Dendritic cell treated with granulocyte-macrophage colony-stimulating factor and Interleukin-4, amounts not matched to agents 40 ng/mL and 50 ng/mL, for 4 days (primary cell): ENCODE data around the gene OR52E4.

Source experiments
- H3K27ac Mint-ChIP-seq: one replicate; pipeline ENCODE4 v1.8.0; 2022; ENCODE audit warnings: mild to moderate bottlenecking, mixed read lengths
- H3K27me3 Mint-ChIP-seq: one replicate; pipeline ENCODE4 v1.8.0; 2022; ENCODE audit warnings: mild to moderate bottlenecking, mixed read lengths
- H3K36me3 Mint-ChIP-seq: one replicate; pipeline ENCODE4 v1.8.0; 2022; ENCODE audit warnings: low read depth, mixed read lengths
- H3K4me1 Mint-ChIP-seq: one replicate; pipeline ENCODE4 v1.8.0; 2022; ENCODE audit warnings: low read depth, mixed read lengths
- H3K4me3 Mint-ChIP-seq: one replicate; pipeline ENCODE4 v1.8.0; 2022; ENCODE audit warnings: mild to moderate bottlenecking, moderate library complexity, mixed read lengths
- H3K9me3 Mint-ChIP-seq: one replicate; pipeline ENCODE4 v1.8.0; 2022; ENCODE audit warnings: mixed read lengths
- intact Hi-C: fragments of 100-400 bp; cut with micrococcal nuclease; formaldehyde crosslinking; loops from one replicate; pipeline ENCODE4 v1.15.0; 2022

Gene OR52E4

DNA sequence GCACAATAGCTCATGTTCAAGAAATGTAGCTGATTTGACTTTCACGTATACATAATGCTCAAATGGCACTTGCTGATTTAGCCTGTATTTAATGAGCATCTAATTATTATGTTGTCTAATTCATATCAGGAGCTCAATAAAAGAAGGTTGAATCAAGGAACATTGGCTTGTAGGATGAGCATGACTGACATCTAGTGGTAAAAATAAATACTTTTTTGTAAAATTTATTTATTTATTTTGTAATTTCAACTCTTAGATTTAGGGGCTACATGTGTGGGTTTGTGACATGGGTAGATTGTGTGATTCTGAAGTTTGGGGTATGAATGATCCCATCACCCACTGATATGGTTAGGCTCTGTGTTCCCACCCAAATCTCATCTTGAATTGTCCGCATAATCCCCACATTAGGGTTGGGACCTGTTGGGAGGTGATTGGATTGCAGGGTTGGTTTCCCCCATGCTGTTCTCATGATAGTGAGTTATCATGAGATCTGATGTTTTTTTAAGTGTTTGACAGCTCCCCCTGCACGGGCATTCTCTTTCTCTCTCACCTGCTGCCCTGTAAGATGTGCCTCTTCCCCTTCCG lies 10.9 kb downstream of the OR52E4 start:
- no peaks in the 10 kb centered on the region for H3K9me3 Mint-ChIP-seq
- peaks cover 2% of the 10 kb centered on the region for H3K27me3 Mint-ChIP-seq
- intact Hi-C loops = loop anchor here (5.0 to 10.0 kb wide), 2 partner anchors 297 to 689 kb away; partner anchors contain the start of genes OR51V1 and TRIM6

DNA sequence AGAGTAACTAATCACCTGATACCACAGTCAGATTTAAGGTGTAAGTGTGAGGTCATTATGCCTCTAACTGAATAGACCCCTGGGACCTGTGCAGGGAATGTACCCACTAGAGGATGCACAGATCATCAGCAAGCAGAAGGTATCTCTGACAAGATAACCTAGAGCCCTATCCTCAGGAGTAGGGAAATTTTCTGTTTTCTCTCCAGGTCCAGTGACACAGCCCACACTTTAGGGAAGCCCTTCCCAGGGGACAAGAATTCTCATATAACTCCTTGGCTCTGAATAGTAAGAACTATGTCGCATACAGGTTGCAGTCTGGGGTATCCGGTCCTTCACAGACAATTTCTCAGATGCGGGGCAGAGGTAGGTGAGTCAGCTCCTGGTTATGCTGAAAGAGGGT lies 12.5 kb downstream of the OR52E4 start, which contains the start of gene OR52E5:
Gene OR52E5 (plus strand): TSS at position 301 of the 400 bp plus-strand sequence. CDS start 7,569 bp downstream, outside the sequence.
- H3K36me3 Mint-ChIP-seq = no peaks in the 10 kb centered on the region
- H3K9me3 Mint-ChIP-seq = no peaks in the 10 kb centered on the region
- no peaks in the 10 kb centered on the region for H3K4me1 Mint-ChIP-seq
- H3K4me3 Mint-ChIP-seq = no peak within 1 kb of the TSS
- no peak within 1 kb of the TSS for H3K27ac Mint-ChIP-seq
- H3K27me3 Mint-ChIP-seq = peaks cover 2% of the 10 kb centered on the region
- intact Hi-C loops = loop anchor here (5.0 to 10.0 kb wide), 2 partner anchors 298 to 691 kb away; partner anchors contain the start of genes OR51V1 and TRIM6

More for the DNA sequence above, 10.9 kb downstream of the OR52E4 start:
- Mint-ChIP-seq H3K36me3 (no peaks in the 10 kb centered on the region), H3K4me1 (no peaks in the 10 kb centered on the region), H3K4me3 (no peak overlapping the region), H3K27ac (no peak overlapping the region)

GRCh38 chr11:5899534-5899933 lies 19.1 kb downstream of the OR52E4 start:
- no peaks in the 10 kb centered on the region for H3K9me3 Mint-ChIP-seq
- no peak overlapping the region for H3K4me3 Mint-ChIP-seq
- intact Hi-C loops = loop anchor here (10.0 kb wide), 1 partner anchor 305 kb away; the partner anchor contains the start of gene TRIM6
- no peaks in the 10 kb centered on the region for H3K4me1 Mint-ChIP-seq
- no peaks in the 10 kb centered on the region for H3K36me3 Mint-ChIP-seq
- no peak overlapping the region for H3K27ac Mint-ChIP-seq
- no peaks in the 10 kb centered on the region for H3K27me3 Mint-ChIP-seq

- Mint-ChIP-seq H3K27me3 (no peaks in the 10 kb centered on the region), H3K4me1 (no peaks in the 10 kb centered on the region), H3K36me3 (no peaks in the 10 kb centered on the region), H3K9me3 (no peaks in the 10 kb centered on the region), H3K4me3 (no peak overlapping the region), H3K27ac (no peak overlapping the region)
- intact Hi-C loops = no loop called here
These were observed 30.1 kb downstream of the OR52E4 start for GRCh38 chr11:5910540-5910939.

- no peaks in the 10 kb centered on the region for H3K36me3 Mint-ChIP-seq
- no peak overlapping the region for H3K4me3 Mint-ChIP-seq
- intact Hi-C loops = no loop called here
- H3K27ac Mint-ChIP-seq = no peak overlapping the region
- H3K9me3 Mint-ChIP-seq = peaks cover 17% of the 10 kb centered on the region
- no peaks in the 10 kb centered on the region for H3K4me1 Mint-ChIP-seq
- no peaks in the 10 kb centered on the region for H3K27me3 Mint-ChIP-seq
These were observed 42.5 kb downstream of the OR52E4 start for GRCh38 chr11:5922749-5923426.

DNA sequence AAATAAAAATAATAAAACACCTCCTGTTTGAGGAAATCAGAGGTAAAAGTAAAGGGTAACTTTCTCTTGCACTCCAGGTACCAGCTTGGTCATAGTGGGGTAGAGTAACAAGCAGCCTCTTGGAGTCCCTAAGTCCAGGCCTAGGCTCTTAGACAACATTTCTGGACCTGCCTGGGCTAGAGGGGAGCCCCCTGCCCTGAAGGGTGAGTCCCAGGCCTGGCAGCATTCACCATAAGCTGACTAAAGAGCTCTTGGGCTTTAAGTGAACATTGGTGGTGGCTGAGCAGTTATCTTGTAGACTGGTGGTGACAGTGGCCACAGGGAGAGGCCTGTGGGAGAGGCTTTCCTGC lies 43.0 kb downstream of the OR52E4 start:
- Mint-ChIP-seq H3K4me1 (no peaks in the 10 kb centered on the region), H3K4me3 (no peak overlapping the region), H3K9me3 (peaks cover 22% of the 10 kb centered on the region), H3K36me3 (no peaks in the 10 kb centered on the region), H3K27me3 (no peaks in the 10 kb centered on the region), H3K27ac (no peak overlapping the region)
- intact Hi-C loops = no loop called here

DNA sequence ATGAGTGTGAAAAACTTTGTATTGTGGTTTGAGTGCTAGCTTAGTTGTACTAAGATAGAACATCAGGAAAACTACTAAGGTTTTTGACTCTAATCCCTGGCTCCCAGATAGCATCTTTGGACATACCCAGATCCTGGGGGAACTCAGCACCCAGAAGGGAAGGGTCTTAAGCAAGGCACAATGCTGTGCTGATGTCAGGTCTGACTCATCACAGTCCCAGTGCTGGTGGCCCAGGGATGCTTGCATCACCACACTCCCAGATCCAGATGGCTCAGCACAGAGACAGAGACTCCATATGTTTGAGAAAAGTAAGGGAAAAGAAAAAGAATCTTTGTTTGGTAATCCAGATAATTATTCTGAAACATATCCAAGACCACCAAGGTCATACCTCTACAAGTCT lies 43.4 kb downstream of the OR52E4 start:
- Mint-ChIP-seq H3K4me3 (no peak overlapping the region), H3K27ac (no peak overlapping the region), H3K9me3 (peaks cover 22% of the 10 kb centered on the region), H3K4me1 (no peaks in the 10 kb centered on the region), H3K36me3 (no peaks in the 10 kb centered on the region), H3K27me3 (no peaks in the 10 kb centered on the region)
- intact Hi-C loops = no loop called here

GRCh38 chr11:5928271-5928670 lies 47.8 kb downstream of the OR52E4 start:
- no peaks in the 10 kb centered on the region for H3K36me3 Mint-ChIP-seq
- H3K27me3 Mint-ChIP-seq = no peaks in the 10 kb centered on the region
- H3K27ac Mint-ChIP-seq = no peak overlapping the region
- intact Hi-C loops = no loop called here
- no peak overlapping the region for H3K4me3 Mint-ChIP-seq
- H3K4me1 Mint-ChIP-seq = no peaks in the 10 kb centered on the region
- peaks cover 54% of the 10 kb centered on the region for H3K9me3 Mint-ChIP-seq

GRCh38 chr11:5928811-5929210 lies 48.4 kb downstream of the OR52E4 start:
- Mint-ChIP-seq H3K27me3 (no peaks in the 10 kb centered on the region), H3K9me3 (peaks cover 58% of the 10 kb centered on the region), H3K36me3 (no peaks in the 10 kb centered on the region), H3K27ac (no peak overlapping the region), H3K4me1 (no peaks in the 10 kb centered on the region), H3K4me3 (no peak overlapping the region)
- intact Hi-C loops = no loop called here

DNA sequence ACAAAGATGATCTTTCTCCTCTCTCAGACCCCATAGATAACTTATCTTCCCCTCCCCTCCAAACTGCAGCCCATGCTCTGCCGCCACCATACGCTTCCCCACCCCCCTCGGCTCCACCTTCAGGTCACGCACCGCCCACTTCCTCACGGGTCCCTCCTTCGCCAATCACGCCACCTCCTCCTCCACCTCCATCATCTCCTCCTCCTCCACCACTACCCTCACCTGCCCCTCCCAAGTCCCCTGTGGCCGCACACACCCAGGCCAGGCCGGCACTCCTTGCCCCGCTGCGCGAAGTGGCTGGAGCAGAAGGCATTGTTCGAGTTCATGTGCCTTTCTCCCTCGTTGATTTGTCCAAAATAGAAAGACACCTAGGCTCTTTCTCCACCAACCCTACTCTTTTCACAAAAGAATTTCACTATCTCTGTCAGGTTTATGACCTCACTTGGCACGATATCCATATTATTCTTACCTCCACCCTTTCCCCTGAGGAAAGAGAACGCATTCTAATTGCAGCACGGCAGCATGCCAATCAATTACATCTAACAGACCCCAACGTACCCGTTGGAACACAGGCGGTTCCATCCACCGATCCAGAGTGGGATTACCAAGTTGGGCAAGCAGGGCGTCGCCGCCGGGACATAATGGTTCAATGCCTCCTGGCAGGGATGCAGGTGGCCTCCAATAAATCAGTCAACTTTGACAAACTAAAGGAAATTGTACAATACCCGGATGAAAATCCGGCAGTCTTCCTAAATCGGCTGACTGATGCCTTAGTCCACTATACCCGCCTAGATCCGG lies 49.3 kb downstream of the OR52E4 start:
- Mint-ChIP-seq H3K27me3 (no peaks in the 10 kb centered on the region), H3K9me3 (peaks cover 58% of the 10 kb centered on the region), H3K4me3 (no peak overlapping the region), H3K36me3 (no peaks in the 10 kb centered on the region), H3K27ac (no peak overlapping the region), H3K4me1 (no peaks in the 10 kb centered on the region)
- intact Hi-C loops = no loop called here

DNA sequence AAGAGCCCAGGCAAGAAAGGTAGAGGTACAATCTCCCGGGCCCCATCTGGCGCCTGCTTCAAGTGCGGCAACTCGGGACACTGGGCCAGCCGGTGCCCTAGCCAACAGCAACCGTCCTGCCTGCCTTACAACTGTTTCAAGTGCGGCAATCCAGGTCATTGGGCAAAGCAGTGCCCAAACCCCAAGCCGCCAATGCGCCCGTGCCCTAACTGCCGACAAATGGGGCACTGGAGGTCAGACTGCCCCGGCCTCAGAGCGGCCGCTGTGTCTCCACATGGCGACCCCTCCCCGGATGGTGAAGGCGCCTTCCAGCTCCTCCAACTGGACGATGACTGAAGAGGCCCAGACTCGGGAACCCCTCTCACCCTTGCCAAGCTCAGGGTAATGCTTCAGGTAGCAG lies 50.2 kb downstream of the OR52E4 start:
- Mint-ChIP-seq H3K36me3 (no peaks in the 10 kb centered on the region), H3K4me1 (no peaks in the 10 kb centered on the region), H3K27ac (no peak overlapping the region), H3K27me3 (no peaks in the 10 kb centered on the region), H3K4me3 (no peak overlapping the region), H3K9me3 (peaks cover 61% of the 10 kb centered on the region)
- intact Hi-C loops = no loop called here

DNA sequence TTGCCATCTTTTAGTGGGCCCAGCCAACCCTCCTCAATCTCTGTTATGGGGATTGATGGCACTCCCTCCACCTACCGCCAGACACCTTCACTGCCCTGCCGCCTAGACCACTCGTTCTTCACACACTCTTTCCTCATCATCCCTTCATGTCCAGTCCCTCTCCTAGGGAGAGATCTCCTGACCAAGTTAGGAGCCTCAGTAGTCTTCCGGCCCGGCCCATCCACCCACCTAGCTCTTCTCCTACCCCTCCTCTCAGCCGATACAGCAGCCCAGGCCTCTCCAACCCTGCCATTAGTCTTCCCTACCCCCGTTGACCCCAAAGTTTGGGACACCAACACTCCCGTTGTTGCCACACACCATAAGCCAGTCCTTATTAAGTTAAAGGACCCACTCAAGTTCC lies 50.6 kb downstream of the OR52E4 start:
- H3K9me3 Mint-ChIP-seq = peaks cover 66% of the 10 kb centered on the region
- no peak overlapping the region for H3K27ac Mint-ChIP-seq
- no peaks in the 10 kb centered on the region for H3K4me1 Mint-ChIP-seq
- intact Hi-C loops = no loop called here
- no peak overlapping the region for H3K4me3 Mint-ChIP-seq
- no peaks in the 10 kb centered on the region for H3K27me3 Mint-ChIP-seq
- no peaks in the 10 kb centered on the region for H3K36me3 Mint-ChIP-seq

DNA sequence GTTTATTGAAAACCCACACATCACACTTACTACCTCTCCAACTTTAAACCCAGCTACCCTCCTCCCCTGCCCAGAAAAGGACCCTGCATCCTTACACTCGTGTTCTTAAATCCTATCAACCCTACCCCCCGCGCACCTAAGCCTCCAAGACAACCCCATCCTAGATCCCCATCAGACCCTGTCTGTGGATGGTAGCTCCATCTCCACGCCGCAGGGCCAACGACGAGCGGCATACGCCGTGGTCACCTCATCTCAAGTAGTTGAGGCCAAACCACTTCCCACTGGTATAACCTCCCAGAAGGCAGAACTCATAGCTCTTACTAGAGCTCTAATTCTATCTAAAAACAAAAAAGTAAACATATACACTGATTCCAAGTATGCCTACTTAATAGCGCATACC lies 52.2 kb downstream of the OR52E4 start:
- intact Hi-C loops = no loop called here
- Mint-ChIP-seq H3K27me3 (no peaks in the 10 kb centered on the region), H3K4me3 (no peak overlapping the region), H3K4me1 (no peaks in the 10 kb centered on the region), H3K9me3 (peaks cover 82% of the 10 kb centered on the region), H3K36me3 (no peaks in the 10 kb centered on the region), H3K27ac (no peak overlapping the region)

DNA sequence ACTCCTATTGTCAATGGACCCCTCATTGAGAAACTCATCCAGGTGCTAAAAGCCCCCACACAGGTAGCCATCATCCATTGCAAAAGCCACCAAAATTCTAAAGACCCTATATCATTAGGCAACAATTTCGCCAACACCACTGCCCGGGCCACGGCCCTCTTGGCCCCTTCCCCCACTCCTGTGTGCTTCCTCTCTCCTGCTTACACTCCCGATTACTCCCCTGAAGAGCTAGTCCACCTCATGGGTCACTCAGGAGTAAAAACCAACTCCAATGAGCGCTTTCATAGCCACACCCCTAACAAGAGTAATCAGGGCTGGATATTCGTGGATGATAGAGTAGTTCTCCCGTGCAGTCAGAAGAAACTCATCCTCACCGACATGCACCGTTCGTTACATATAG lies 52.7 kb downstream of the OR52E4 start:
- no peaks in the 10 kb centered on the region for H3K4me1 Mint-ChIP-seq

More for the DNA sequence above, 52.7 kb downstream of the OR52E4 start:
- intact Hi-C loops = no loop called here
- Mint-ChIP-seq H3K36me3 (no peaks in the 10 kb centered on the region), H3K27ac (no peak overlapping the region), H3K4me3 (no peak overlapping the region), H3K9me3 (peaks cover 83% of the 10 kb centered on the region), H3K27me3 (no peaks in the 10 kb centered on the region)
